Fibroblast of the aortic adventitia (primary cell): ENCODE measurements around the gene KCNK13. TPM values are rescaled to one million over a fixed set of nuclear protein-coding genes. Genes with fewer than 3 reads are reported as not detected.
A peak's percentile ranks its signal among the peaks of the same experiment; 100 is the strongest.
"Not testable (repeated sequence)": the region's sequence is repeated elsewhere in the genome, so short reads cannot be mapped to it uniquely, and the experiment has no call there.

ENCODE experiments used
- DNase-seq: peaks from one replicate; pipeline ENCODE4 v3.0.0-alpha.2; 2010; ENCODE audit warnings: low read depth
- H3K4me3 ChIP-seq: 2 replicates; pipeline ENCODE4 v1.5.1; 2011; ENCODE audit warnings: low read depth, mild to moderate bottlenecking, control low read depth, low read length, moderate library complexity
- CTCF ChIP-seq: IDR thresholded peaks from 2 replicates; pipeline ENCODE4 v1.5.1; 2011; ENCODE audit warnings: mild to moderate bottlenecking, low read length, control low read depth, inconsistent platforms; ENCODE audit not compliant: insufficient read depth
- total RNA-seq: library from RNA; depleted of rRNA; stranded (reverse); fragments of >200 nt; gene quantifications from 2 replicates; pipeline ENCODE4 v1.2.3, GENCODE V29; 2012; ENCODE audit warnings: low replicate concordance

The KCNK13 gene
- total RNA-seq, result 0.27 TPM in 1 of 2 replicates, not detected in the other

- no peak for DNase-seq
- TF ChIP-seq CTCF, result no peak
- H3K4me3 ChIP-seq, result peak within 1 kb of the TSS; percentile 62
Observed at GRCh38 chr14:90061685-90062126, at the start of gene KCNK13. TSS of gene KCNK13 (plus strand) at chr14:90061994. CDS start at chr14:90062206, 212 bp downstream.

GRCh38 chr14:90017371-90017770 lies 44.4 kb upstream of the KCNK13 start:
- DNase-seq, result peak; percentile 67

GRCh38 chr14:90019824-90020523 lies 41.8 kb upstream of the KCNK13 start:
- TF ChIP-seq CTCF, result no peak
- DNase-seq, result no peak
- no peak overlapping the region for H3K4me3 ChIP-seq

More at GRCh38 chr14:90017371-90017770, 44.4 kb upstream of the KCNK13 start:
- TF ChIP-seq CTCF, result no peak
- H3K4me3 ChIP-seq, result no peak overlapping the region

- no peak overlapping the region for H3K4me3 ChIP-seq
- DNase-seq, result peak; percentile 60
- TF ChIP-seq CTCF, result no peak
Observed at GRCh38 chr14:90023176-90023896, 38.5 kb upstream of the KCNK13 start.

GRCh38 chr14:90024910-90025309 lies 36.9 kb upstream of the KCNK13 start:
- no peak for TF ChIP-seq CTCF
- no peak for DNase-seq
- no peak overlapping the region for H3K4me3 ChIP-seq

GRCh38 chr14:90026608-90027007 lies 35.2 kb upstream of the KCNK13 start:
- not testable (repeated sequence) for DNase-seq, H3K4me3 ChIP-seq

- DNase-seq, result no peak
- no peak for TF ChIP-seq CTCF
- H3K4me3 ChIP-seq, result no peak overlapping the region
Observed at GRCh38 chr14:90027842-90028241, 34.0 kb upstream of the KCNK13 start.
